BE2C (cell line): ENCODE data around the gene CPEB4.

ENCODE experiments used
- DNase-seq: peaks from one replicate; pipeline ENCODE4 v3.0.0-alpha.2; 2020
- H3K27me3 ChIP-seq: fragments of 250-450 bp; sonication (Bioruptor Pico); 2 replicates; pipeline ENCODE4 v1.5.1; 2020; ENCODE audit warnings: mild to moderate bottlenecking
- H3K36me3 ChIP-seq: fragments of 250-450 bp; sonication (Bioruptor Pico); 2 replicates; pipeline ENCODE4 v1.5.1; 2020; ENCODE audit warnings: mild to moderate bottlenecking
- H3K4me1 ChIP-seq: fragments of 250-450 bp; sonication (Bioruptor Pico); 2 replicates; pipeline ENCODE4 v1.5.1; 2020
- H3K4me3 ChIP-seq: 2 replicates; pipeline ENCODE4 v1.5.1; 2011; ENCODE audit warnings: low read depth, low read length
- H3K9me3 ChIP-seq: fragments of 250-450 bp; sonication (Bioruptor Pico); 2 replicates; pipeline ENCODE4 v1.5.1; 2020
- CTCF ChIP-seq: IDR thresholded peaks from 2 replicates; pipeline ENCODE4 v1.5.1; 2012; ENCODE audit warnings: mild to moderate bottlenecking, low read depth, low read length

CPEB4 gene

GRCh38 chr5:173864126-173865050 lies 23.8 kb upstream of the CPEB4 start:
- no peak for TF ChIP-seq CTCF
- Histone ChIP-seq H3K36me3 (no peaks in the 10 kb centered on the region), H3K4me3 (no peak overlapping the region), H3K4me1 (peaks cover 9% of the 10 kb centered on the region), H3K9me3 (no peaks in the 10 kb centered on the region; the same call in 1 of the 2 replicates), H3K27me3 (no peaks in the 10 kb centered on the region)
- no peak for DNase-seq

DNA sequence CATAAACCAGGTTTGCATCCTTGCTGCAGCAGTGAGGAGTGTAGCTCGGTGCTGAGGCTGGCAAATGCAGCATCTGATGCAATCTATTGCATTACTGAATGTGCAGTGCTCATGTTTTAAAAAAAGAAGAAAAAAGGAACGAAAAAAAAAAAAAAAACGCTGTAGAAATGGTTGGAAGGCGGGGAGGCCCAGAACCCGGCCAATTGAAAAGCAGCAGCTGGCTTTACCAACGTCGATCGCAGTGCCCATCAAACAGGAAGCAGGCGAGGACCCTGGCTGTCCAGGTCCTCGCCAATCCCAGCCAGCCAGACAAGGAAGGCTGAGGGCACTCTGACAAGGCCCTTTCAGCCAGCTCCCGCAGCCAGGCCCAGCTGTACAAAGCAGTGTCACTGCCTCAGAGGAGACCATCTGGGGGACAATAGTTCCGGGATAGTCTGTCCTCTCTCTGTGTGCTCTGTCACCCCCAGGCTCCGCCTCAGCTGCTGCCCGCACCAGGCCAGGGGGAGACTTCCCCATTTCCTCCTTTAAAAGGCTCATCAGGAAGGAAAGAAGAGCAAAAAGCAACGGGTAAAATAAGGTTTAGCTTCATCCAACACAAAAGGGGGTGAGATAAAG lies 21.8 kb upstream of the CPEB4 start:
- no peak for TF ChIP-seq CTCF
- Histone ChIP-seq H3K27me3 (no peaks in the 10 kb centered on the region), H3K4me1 (no peaks in the 10 kb centered on the region), H3K36me3 (no peaks in the 10 kb centered on the region), H3K4me3 (no peak overlapping the region), H3K9me3 (no peaks in the 10 kb centered on the region; the same call in 1 of the 2 replicates)
- DNase-seq = no peak

DNA sequence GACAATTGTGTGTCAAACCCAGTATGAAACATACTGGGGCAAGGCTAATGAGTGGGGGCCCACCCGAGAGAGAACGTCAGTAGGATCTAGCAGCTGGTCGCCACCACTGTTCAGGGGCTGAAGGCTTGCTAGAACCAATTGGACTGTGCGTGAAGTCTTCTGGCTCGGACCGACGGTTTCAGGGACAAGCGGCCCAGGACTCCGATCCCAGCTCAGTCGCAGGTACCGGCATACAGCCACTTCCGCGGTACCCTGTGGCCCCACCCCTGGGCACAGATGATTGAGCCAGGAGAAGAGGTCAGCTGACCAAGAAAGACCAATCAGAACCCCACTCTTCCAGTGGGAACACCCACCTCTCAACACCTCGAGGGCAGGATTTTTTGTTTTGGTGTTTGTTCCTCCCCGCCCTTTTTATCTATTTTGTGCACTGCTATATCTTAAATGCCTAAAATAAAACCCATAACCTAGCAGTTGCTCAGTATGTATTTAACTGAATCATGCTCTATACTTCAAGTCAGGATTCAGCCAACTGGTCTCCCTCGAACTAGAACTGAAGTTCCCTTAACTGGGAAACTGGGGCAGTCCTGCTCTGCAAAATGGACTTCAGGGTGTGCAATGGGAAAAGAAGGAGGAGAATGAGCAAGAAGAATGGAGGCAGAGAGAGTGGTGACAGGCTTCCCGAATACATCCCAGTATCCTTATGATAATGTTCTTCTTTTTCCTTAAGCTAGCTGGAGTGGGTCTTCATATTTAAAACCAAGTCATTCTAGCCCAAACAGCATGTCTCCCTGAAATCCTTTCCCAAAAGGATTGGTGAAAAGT lies 21.1 kb upstream of the CPEB4 start:
- Histone ChIP-seq H3K4me1 (no peaks in the 10 kb centered on the region), H3K4me3 (no peak overlapping the region), H3K36me3 (no peaks in the 10 kb centered on the region), H3K9me3 (no peaks in the 10 kb centered on the region; the same call in 1 of the 2 replicates), H3K27me3 (no peaks in the 10 kb centered on the region)
- TF ChIP-seq CTCF = no peak
- no peak for DNase-seq

- H3K4me3 ChIP-seq = no peak overlapping the region
- H3K27me3 ChIP-seq = no peaks in the 10 kb centered on the region
- H3K9me3 ChIP-seq = no peaks in the 10 kb centered on the region; the same call in 1 of the 2 replicates
- no peak for DNase-seq
- H3K36me3 ChIP-seq = no peaks in the 10 kb centered on the region
- H3K4me1 ChIP-seq = no peaks in the 10 kb centered on the region
- no peak for TF ChIP-seq CTCF
Observed at GRCh38 chr5:173868096-173868880, 19.9 kb upstream of the CPEB4 start.

GRCh38 chr5:173869316-173869715 lies 18.8 kb upstream of the CPEB4 start:
- TF ChIP-seq CTCF = no peak
- H3K4me3 ChIP-seq = no peak overlapping the region
- DNase-seq = no peak
- H3K27me3 ChIP-seq = no peaks in the 10 kb centered on the region
- H3K36me3 ChIP-seq = no peaks in the 10 kb centered on the region
- no peaks in the 10 kb centered on the region; the same call in 1 of the 2 replicates for H3K9me3 ChIP-seq
- no peaks in the 10 kb centered on the region; the same call in 1 of the 2 replicates for H3K4me1 ChIP-seq
